ENCODE data around the gene CLCN1. TPM values are rescaled to one million over a fixed set of nuclear protein-coding genes. Genes with fewer than 3 reads are reported as not detected.

CLCN1 gene
- polyA plus RNA-seq, 3 donors: 0.04 to 0.76 (median 0.11) TPM

- peaks cover 15 to 27% of the 10 kb centered on the region in 2 donors for H3K4me1 ChIP-seq (ENCODE audit: control insufficient read depth in 1 of 2, insufficient read depth in 2 of 2, low read length in 2 of 2)
- no peak overlapping the region for H2AFZ ChIP-seq (ENCODE audit: insufficient read depth, low read depth, low read length, poor library complexity, severe bottlenecking)
- H3K27me3 Mint-ChIP-seq (ENCODE audit: low read depth in 3 of 3): peaks cover 50 to 56% (median 50%) of the 10 kb centered on the region in 3 donors
- no peak for TF ChIP-seq CTCF (IDR thresholded peaks at IDR 0.05)
- no peaks in the 10 kb centered on the region for H3K9me3 ChIP-seq (replicated peaks in 1 of 2; ENCODE audit: control insufficient read depth in 1 of 2, insufficient read depth in 1 of 2, low read length in 2 of 2)
- 76% methylated on average over 7 of the region's 11 CpGs for WGBS (ENCODE audit: insufficient coverage)
- H3K4me3 Mint-ChIP-seq: peak overlapping the region; percentile 24 to 54
- peak overlapping the region in 2 of 7 donors; percentile 43 to 65 for H3K27ac Mint-ChIP-seq
- peaks cover 0 to 24% (median 6%) of the 10 kb centered on the region in 7 donors for H3K9me3 Mint-ChIP-seq
- H3K4me2 ChIP-seq (replicated peaks; ENCODE audit: extremely low read depth, low read length, poor library complexity, severe bottlenecking): no peak overlapping the region
- DNase-seq: peak in 1 of 3 donors; percentile 41
- H3K4me1 Mint-ChIP-seq: peaks cover 26% of the 10 kb centered on the region
- H3K27me3 ChIP-seq (ENCODE audit: control insufficient read depth in 2 of 2, insufficient read depth in 2 of 2, low read length in 2 of 2): peaks cover 30 to 40% of the 10 kb centered on the region in 2 donors
- H3K79me2 ChIP-seq (ENCODE audit: insufficient read depth, low read length): no peaks in the 10 kb centered on the region
- intact Hi-C loops (cut with micrococcal nuclease): loop anchor here in 1 of 2 donors (10.0 kb wide), 1 partner anchor 55 kb away; no protein-coding TSS in a partner anchor
- no peaks in the 10 kb centered on the region for H4K20me1 ChIP-seq (ENCODE audit: insufficient read depth, low read length)
- H3K9ac ChIP-seq (ENCODE audit: insufficient read depth, low read length, poor library complexity, severe bottlenecking): no peak overlapping the region
- no peaks in the 10 kb centered on the region for H3K36me3 ChIP-seq (replicated peaks in 1 of 2; ENCODE audit: control insufficient read depth in 1 of 2, insufficient read depth in 2 of 2, low read length in 2 of 2)
- no peak overlapping the region for H3K27ac ChIP-seq (ENCODE audit: low read depth in 1 of 2, low read length in 2 of 2)
- H3K36me3 Mint-ChIP-seq: peaks cover 10 to 13% of the 10 kb centered on the region in 2 donors
- H3K4me3 ChIP-seq (replicated peaks in 1 of 3; ENCODE audit: low read depth in 2 of 3, low read length in 3 of 3): no peak overlapping the region
These were observed 44.0 kb downstream of the CLCN1 start for GRCh38 chr7:143359771-143360353.

GRCh38 chr7:143360788-143361551 lies 45.1 kb downstream of the CLCN1 start:
- H3K27me3 ChIP-seq (ENCODE audit: control insufficient read depth in 2 of 2, insufficient read depth in 2 of 2, low read length in 2 of 2): peaks cover 32 to 49% of the 10 kb centered on the region in 2 donors
- H3K4me3 ChIP-seq (replicated peaks in 1 of 3; ENCODE audit: low read depth in 2 of 3, low read length in 3 of 3): peak overlapping the region in 1 of 3 experiments; percentile 77
- no peaks in the 10 kb centered on the region for H4K20me1 ChIP-seq (ENCODE audit: insufficient read depth, low read length)
- H3K9me3 ChIP-seq (replicated peaks in 1 of 2; ENCODE audit: control insufficient read depth in 1 of 2, insufficient read depth in 1 of 2, low read length in 2 of 2): no peaks in the 10 kb centered on the region
- peak overlapping the region in 1 of 7 donors; percentile 0 for H3K27ac Mint-ChIP-seq
- TF ChIP-seq CTCF (IDR thresholded peaks at IDR 0.05): no peak
- peaks cover 15 to 27% of the 10 kb centered on the region in 2 donors for H3K4me1 ChIP-seq (ENCODE audit: control insufficient read depth in 1 of 2, insufficient read depth in 2 of 2, low read length in 2 of 2)
- intact Hi-C loops (cut with micrococcal nuclease): loop anchor here in 1 of 2 donors (10.0 kb wide), 1 partner anchor 54 kb away; no protein-coding TSS in a partner anchor
- H3K4me3 Mint-ChIP-seq: peak overlapping the region; percentile 60 to 82
- H3K36me3 ChIP-seq (replicated peaks in 1 of 2; ENCODE audit: control insufficient read depth in 1 of 2, insufficient read depth in 2 of 2, low read length in 2 of 2): no peaks in the 10 kb centered on the region
- H3K79me2 ChIP-seq (ENCODE audit: insufficient read depth, low read length): no peaks in the 10 kb centered on the region
- peaks cover 53 to 67% (median 58%) of the 10 kb centered on the region in 3 donors for H3K27me3 Mint-ChIP-seq (ENCODE audit: low read depth in 3 of 3)
- H3K4me1 Mint-ChIP-seq: peaks cover 26% of the 10 kb centered on the region
- peaks cover 10 to 14% of the 10 kb centered on the region in 2 donors for H3K36me3 Mint-ChIP-seq
- peak overlapping the region; percentile 87 for H3K4me2 ChIP-seq (replicated peaks; ENCODE audit: extremely low read depth, low read length, poor library complexity, severe bottlenecking)
- DNase-seq: no peak
- H2AFZ ChIP-seq (ENCODE audit: insufficient read depth, low read depth, low read length, poor library complexity, severe bottlenecking): no peak overlapping the region
- no peak overlapping the region for H3K27ac ChIP-seq (ENCODE audit: low read depth in 1 of 2, low read length in 2 of 2)
- peaks cover 0 to 21% (median 6%) of the 10 kb centered on the region in 7 donors for H3K9me3 Mint-ChIP-seq
- WGBS (ENCODE audit: insufficient coverage): 68% methylated on average over 18 of the region's 19 CpGs
- no peak overlapping the region for H3K9ac ChIP-seq (ENCODE audit: insufficient read depth, low read length, poor library complexity, severe bottlenecking)
